HG03097 (cell line): Measurements from ENCODE around the gene ATP8A2.

Experiments
- ATAC-seq: cut with Tn5 transposase; IDR thresholded peaks from one replicate; pipeline ENCODE4 v1.9.1; 2021; ENCODE audit not compliant: unreplicated experiment, low FRiP score

ATP8A2 gene

GRCh38 chr13:25679159-25679558, 307.4 kb downstream of the ATP8A2 start:
- ATAC-seq, result no peak

DNA sequence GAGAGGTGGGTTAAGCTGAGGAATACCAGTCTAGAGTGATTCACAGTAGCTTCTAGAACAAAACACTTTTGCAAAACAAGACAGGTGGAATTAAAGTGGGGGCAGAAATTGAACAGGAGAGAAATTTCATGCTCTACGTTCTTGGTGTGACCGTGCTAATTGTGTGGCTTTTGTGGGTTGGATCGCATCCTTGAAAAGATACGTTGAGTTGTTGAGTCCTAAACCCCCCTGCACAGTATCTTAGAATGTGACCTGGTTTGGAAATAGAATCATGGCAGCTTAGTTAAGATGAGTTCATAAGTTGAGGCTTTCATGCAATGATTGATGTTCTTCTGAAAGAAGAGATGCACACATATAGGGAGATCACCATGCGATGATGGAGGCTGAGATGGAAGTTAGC, 308.2 kb downstream of the ATP8A2 start:
- ATAC-seq, result no peak

- ATAC-seq, result no peak
Observed at GRCh38 chr13:25682276-25682675, 310.5 kb downstream of the ATP8A2 start.

GRCh38 chr13:25683056-25683455, 311.3 kb downstream of the ATP8A2 start:
- ATAC-seq, result no peak

DNA sequence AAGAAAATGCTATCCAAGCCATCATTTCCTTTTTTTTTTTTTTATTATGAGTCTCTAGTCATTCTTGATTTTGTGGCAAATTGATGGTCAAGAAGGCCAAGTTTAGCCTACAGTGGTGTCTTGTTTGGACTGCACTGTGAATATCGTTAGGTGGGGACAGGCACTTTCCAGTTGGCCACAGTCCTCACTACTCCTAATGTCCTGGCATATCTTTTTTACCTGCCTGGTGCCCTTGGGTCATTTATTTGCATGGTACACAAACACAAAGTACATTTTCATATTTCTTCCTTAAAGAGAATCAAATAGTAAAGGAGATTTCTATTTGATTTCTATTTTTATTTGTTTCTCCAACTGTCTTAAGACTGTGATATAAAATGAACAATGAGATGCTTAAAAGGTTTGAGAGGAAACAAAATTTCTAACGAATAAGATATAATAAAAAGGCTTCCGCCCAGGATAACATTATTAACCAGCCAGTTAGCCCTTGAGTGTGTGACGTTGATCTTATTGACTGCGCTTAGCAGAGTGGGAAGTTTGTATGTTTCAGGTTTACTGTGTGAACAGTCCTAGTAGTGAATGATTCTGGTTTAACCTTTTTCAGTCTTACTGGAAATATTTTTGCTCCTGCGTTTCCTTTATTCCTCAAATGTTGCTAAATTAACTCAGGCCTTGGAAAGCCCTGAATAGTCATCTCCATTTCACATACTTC, 312.0 kb downstream of the ATP8A2 start:
- no peak for ATAC-seq

DNA sequence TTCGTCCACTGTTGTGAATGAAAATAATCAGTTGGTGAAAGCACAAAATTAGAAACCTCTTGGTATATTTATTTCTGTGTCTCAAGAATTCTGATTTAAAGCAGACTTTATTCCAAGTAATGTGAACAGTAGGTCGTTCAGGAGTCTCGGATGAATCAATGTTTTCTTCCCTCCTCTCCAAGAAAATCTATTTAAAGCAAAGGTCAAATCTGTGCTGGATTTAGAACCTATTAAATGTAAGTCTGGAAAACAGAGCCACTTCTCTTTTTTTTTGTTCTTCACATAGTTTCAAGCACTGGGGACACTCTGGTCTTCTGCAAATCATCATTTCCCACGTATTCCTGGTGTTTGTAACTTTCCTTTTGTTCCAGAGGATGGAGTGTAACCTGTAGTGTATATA, 312.7 kb downstream of the ATP8A2 start:
- ATAC-seq, result no peak

GRCh38 chr13:25686831-25687470, 315.2 kb downstream of the ATP8A2 start:
- no peak for ATAC-seq

DNA sequence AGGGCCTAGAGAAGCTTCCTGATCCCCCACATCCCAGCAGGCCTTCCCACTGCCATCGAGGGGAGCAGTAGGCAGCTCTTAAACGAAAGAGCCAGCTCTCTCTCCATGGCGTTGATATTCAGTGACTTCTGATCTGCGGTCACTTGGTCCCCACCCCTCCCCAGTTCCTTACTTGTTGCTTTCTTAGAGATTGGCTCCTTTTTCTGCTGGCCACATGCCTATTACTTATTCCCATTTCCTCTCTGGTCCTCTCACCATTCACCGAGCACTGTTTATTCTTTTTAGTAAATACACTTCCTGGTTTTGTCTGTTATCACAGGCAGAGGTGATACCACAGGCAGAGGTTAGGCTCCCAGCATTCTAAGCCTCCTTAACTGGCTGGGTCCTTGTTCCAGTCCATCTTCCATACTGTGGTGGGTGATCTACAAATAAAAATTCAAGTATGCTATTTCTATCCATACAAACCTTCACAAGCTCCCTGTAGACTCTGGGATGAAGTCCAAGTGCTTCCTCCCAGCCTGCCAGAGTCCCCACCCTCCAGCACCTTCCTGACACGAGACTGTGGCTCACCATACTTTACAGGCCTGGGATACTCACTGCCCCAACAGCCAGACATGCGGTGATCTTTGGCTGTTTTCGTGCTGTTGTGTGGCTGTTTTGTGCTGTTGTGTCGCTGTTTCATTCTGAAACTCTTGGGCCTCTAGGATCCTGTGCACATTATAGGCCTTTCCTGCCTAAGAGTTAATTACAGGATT, 315.9 kb downstream of the ATP8A2 start:
- no peak for ATAC-seq

GRCh38 chr13:25688536-25688935, 316.8 kb downstream of the ATP8A2 start:
- no peak for ATAC-seq

DNA sequence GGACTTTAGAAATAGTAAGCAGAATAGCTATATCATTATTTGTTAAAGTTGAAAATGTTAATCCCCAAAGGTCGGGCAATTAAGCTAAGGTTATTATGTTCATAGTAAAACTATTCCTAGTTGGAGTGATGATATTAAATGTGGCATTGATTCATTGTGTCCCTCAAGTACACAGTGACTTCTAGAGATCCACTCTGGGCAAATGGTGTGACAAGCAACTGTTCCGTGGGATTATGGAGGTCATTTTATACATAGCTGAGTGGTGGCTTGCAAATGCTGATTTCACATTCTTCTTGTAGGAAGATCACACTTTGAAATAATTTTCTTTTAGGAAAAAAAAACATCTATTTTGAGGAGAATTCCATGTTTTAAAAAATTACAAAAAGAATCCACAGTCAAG, 317.8 kb downstream of the ATP8A2 start:
- ATAC-seq, result no peak

DNA sequence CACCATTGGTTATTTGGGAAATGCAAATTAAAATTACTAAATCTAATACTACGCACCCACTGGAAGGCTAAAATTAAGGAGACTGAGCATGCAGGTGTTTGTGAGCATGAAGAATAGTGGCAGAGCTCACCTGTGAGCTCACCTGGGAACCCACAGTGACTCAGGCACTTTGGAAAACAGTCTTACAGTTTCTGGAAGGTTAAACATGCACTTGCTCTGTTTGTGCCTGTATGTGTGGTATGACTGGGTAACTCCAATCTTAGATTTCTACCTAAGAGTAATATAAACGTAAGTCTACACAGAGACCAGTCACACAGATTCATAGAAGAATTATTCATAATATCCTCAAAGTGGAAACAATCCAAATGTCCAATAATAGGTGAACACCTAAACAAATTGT, 318.8 kb downstream of the ATP8A2 start:
- no peak for ATAC-seq

- no peak for ATAC-seq
Observed at GRCh38 chr13:25691654-25692053, 319.9 kb downstream of the ATP8A2 start.

- no peak for ATAC-seq
Observed at GRCh38 chr13:25692099-25692498, 320.3 kb downstream of the ATP8A2 start.

DNA sequence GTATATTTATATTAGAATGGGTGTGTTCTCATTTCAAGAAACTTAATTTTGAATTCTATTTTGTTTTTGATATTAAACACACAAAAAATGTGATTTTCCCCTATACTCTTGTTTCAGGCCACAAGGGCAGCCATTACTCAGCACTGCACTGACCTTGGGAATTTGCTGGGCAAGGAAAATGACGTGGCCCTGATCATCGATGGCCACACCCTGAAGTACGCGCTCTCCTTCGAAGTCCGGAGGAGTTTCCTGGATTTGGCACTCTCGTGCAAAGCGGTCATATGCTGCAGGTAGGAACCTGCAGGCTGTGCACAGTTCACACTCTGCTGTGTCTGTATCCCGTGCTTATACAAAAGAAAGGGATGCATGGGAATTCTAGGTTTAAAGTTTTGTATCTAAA, 327.3 kb downstream of the ATP8A2 start:
- ATAC-seq, result no peak

DNA sequence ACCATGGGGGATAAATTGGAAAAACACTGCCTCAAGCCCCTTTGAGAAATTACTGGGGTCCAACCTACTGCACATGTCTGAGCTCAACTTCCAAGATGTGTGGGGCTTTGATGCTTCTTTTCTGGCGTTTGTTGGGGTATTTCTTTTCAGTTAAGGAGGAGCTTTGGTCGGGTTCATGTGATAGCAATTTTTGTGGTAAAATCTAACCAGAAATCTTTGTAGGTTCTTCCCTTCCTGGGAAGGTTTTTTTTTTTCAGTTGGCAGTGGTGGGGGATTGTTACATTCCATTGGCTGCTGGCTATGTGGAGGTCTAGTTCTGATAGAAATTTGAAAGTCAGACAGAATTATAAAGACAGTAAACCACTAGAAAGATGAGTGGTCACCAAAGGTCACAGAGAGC, 327.8 kb downstream of the ATP8A2 start:
- no peak for ATAC-seq

DNA sequence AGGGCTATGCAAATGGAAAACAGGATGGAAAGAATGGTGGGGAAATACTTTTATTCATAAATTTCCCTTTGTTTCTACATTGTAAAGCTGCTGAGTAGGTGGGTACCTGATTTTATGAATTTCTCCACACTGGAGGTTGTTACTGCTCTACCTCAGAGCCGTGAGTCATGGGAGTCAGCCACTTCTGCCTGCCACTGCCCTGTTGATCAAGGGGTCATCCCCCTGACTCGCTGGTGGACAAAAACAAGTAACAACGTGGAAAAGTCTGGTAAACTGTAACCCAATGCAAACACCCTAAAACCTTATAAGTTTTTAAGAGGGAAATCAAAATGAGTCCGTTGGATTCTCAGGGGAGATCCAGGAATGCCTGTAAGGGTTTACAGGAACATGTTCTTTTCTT, 329.5 kb downstream of the ATP8A2 start:
- no peak for ATAC-seq

- ATAC-seq, result no peak
Observed at GRCh38 chr13:25702386-25702785, 330.6 kb downstream of the ATP8A2 start.

- ATAC-seq, result no peak
Observed at GRCh38 chr13:25707726-25708125, 336.0 kb downstream of the ATP8A2 start.

- ATAC-seq, result no peak
Observed at GRCh38 chr13:25708268-25708667, 336.5 kb downstream of the ATP8A2 start.

DNA sequence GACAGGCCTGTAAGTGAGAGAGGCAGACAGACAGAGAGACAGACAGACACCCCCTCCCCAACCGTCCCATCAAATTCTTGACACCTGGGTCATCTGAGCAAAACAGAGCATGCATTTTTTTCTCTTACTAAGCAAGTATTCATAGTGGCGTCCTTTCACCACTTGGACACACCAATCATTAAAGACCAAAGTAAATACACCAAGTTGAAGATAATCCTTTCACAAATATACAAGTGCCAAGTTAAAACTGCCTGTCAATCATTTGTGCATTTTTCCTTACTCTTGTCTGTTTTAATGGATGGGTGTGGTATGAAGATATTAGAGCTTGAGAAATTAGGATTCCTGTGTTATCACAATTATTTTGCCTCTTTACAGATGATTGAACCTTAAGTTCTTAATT, 337.3 kb downstream of the ATP8A2 start:
- ATAC-seq, result no peak

GRCh38 chr13:25715760-25716159, 344.0 kb downstream of the ATP8A2 start:
- ATAC-seq, result no peak
